HG03280 (cell line): ENCODE results near the gene NPEPPS.
A peak's percentile ranks its signal among the peaks of the same experiment; 100 is the strongest.
"Not testable (repeated sequence)": the region's sequence is repeated elsewhere in the genome, so short reads cannot be mapped to it uniquely, and the experiment has no call there.

Experiments
- ATAC-seq: cut with Tn5 transposase; IDR thresholded peaks from one replicate; pipeline ENCODE4 v1.9.1; 2021; ENCODE audit warnings: mild to moderate bottlenecking, moderate library complexity; ENCODE audit not compliant: unreplicated experiment

NPEPPS gene

GRCh38 chr17:47530557-47531232, at the start of gene NPEPPS:
Gene NPEPPS, plus strand, starts transcription at chr17:47531108. Its CDS starts 193 bp downstream, at chr17:47531301.
- ATAC-seq, result peak; percentile 79

GRCh38 chr17:47491841-47492212, 39.1 kb upstream of the NPEPPS start:
- peak; percentile 9 for ATAC-seq

- not testable (repeated sequence) for ATAC-seq
These were observed 31.8 kb upstream of the NPEPPS start for GRCh38 chr17:47499074-47499473.

- ATAC-seq, result not testable (repeated sequence)
These were observed 31.4 kb upstream of the NPEPPS start for GRCh38 chr17:47499494-47499893.

- not testable (repeated sequence) for ATAC-seq
These were observed 30.3 kb upstream of the NPEPPS start for GRCh38 chr17:47500620-47501019.

- not testable (repeated sequence) for ATAC-seq
These were observed 28.7 kb upstream of the NPEPPS start for GRCh38 chr17:47502122-47502731.

- not testable (repeated sequence) for ATAC-seq
These were observed 28.0 kb upstream of the NPEPPS start for GRCh38 chr17:47502776-47503455.

GRCh38 chr17:47511701-47512146, 19.2 kb upstream of the NPEPPS start:
- not testable (repeated sequence) for ATAC-seq

GRCh38 chr17:47513301-47513700, 17.6 kb upstream of the NPEPPS start:
- ATAC-seq, result not testable (repeated sequence)

- not testable (repeated sequence) for ATAC-seq
These were observed 12.0 kb upstream of the NPEPPS start for GRCh38 chr17:47518880-47519279.

- not testable (repeated sequence) for ATAC-seq
These were observed 11.5 kb upstream of the NPEPPS start for GRCh38 chr17:47519365-47519764.

GRCh38 chr17:47520279-47520678, 10.6 kb upstream of the NPEPPS start:
- ATAC-seq, result not testable (repeated sequence)

- not testable (repeated sequence) for ATAC-seq
These were observed 9.5 kb upstream of the NPEPPS start for GRCh38 chr17:47521434-47521833.

- ATAC-seq, result not testable (repeated sequence)
These were observed 8.6 kb upstream of the NPEPPS start for GRCh38 chr17:47522341-47522740.

GRCh38 chr17:47531233-47531820, 419 bp downstream of the NPEPPS start:
- ATAC-seq, result peak; percentile 34

GRCh38 chr17:47539085-47539484, 8.2 kb downstream of the NPEPPS start:
- ATAC-seq, result not testable (repeated sequence)

- not testable (repeated sequence) for ATAC-seq
These were observed 10.8 kb downstream of the NPEPPS start for GRCh38 chr17:47541676-47542075.

- not testable (repeated sequence) for ATAC-seq
These were observed 13.4 kb downstream of the NPEPPS start for GRCh38 chr17:47544327-47544726.

- ATAC-seq, result not testable (repeated sequence)
These were observed 23.8 kb downstream of the NPEPPS start for GRCh38 chr17:47554733-47555132.

GRCh38 chr17:47556108-47556507, 25.2 kb downstream of the NPEPPS start:
- ATAC-seq, result not testable (repeated sequence)

- ATAC-seq, result not testable (repeated sequence)
These were observed 29.7 kb downstream of the NPEPPS start for GRCh38 chr17:47560517-47561043.
